GM18499 (cell line): ENCODE results near the gene CORIN.
"Not testable (repeated sequence)": the region's sequence is repeated elsewhere in the genome, so short reads cannot be mapped to it uniquely, and the experiment has no call there.

Experiments used
- ATAC-seq: cut with Tn5 transposase; IDR thresholded peaks from one replicate; pipeline ENCODE4 v1.9.1; 2021; ENCODE audit warnings: moderate number of reproducible peaks; ENCODE audit not compliant: insufficient read depth, unreplicated experiment

Gene CORIN

DNA sequence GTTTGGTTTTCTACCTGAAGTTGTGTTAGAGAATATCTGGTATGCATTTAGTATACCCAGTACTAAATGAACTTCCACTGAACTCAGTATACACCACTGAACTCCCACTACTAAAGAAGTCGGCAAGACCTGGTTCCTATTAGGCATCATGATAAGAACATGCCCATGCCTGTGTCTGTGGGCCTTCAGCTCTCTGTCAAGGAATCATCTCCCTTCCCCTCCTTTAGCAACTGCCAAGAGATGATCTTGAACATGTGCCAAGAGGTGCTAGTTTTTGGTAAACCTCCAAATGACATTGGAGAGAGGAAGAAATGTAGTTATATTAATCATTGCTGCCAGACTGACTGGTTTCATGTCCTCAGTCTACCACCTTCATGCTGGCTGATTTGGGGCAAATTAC, 239.5 kb downstream of the CORIN start:
- no peak for ATAC-seq

DNA sequence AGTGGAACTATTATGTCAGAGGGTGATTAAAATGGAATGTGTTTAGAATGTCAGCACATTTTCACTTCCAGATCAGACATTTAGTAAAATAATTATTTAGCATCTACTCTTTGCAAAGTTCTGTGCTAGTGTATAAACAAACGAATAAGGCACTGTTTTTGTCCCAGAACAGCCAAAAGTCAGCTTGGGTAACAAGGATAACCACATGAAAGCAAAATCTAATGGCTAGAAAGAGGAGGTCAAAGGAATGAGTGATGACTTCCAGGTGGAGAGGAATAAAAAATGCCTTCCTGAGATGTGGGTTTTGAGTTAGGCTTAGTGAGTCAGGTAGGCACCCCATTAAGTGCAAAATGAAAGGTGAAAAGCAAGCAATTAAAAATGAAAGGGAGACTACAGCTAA, 240.2 kb downstream of the CORIN start:
- ATAC-seq: no peak

DNA sequence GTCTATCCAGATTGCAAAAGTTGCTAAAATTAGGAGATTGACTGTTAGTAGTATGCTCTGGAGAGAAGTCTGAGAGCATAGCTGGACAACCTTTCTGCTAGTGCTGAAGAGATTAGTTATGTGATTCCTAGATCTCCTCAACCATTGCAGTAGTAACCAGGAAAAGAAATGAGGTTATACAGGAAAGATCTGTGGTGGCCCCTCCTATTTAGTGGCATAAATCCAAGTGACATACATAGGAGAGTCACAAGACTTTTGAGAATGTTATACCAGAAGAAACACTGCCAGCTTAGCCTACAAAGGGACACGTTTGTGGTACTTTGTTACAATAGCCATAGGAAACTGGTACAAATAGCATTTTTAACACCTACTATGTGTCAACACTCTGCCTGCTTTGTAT, 247.5 kb downstream of the CORIN start:
- ATAC-seq: no peak

DNA sequence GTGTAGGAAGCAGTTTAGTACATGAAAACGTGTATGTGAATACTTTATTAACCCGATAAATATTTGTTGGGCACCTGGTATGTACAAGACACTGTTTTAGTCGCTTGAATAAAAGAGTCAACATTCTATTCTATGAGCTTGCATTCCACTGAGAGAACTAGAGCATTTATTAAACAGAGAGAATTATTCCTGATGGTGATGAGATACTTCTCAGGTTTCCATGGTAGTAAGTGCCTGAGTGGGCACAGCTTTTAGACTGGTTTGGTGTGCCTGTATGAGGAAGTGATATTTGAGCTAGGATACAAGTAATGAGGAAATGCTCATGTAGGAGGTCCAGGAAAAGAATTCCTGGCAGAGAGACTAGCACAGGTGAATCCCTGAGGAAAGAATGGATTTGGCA, 258.6 kb downstream of the CORIN start:
- no peak for ATAC-seq

DNA sequence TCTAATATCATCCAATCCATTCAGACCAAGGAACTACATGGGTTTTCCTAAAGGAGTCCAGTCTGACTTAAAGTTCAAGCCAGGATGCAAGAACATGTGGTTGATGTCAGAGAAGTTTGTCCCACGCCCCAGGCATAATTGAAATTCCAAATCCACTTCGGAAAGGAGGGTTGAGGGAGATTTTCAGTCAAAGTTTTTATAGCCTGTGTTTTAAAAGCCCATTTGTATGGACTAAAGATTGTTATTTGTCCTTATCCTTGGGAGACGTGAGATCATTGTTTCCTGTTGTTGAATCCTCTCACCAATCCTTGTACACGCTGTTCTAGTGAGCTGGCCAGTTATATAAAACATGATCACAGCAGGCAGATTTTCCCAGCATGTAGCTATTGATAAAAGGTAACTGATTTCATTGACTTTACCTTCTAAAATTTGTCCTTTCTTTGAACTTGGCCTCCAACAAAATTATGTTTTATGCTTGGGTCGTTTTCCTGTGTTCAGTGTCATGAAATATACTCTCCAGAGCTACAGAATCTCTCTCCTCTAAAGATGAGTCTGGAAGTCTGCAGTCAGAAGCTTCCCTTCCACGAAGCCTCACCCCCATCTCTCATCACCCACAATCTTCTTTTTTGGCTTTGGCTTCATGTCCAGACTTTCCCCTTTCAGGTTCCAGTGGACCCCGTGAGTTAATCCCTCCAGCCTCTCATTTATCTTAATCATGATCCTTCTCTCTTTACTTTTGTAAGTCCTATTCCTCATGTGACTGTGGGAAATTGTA, 259.9 kb downstream of the CORIN start:
- ATAC-seq: no peak

DNA sequence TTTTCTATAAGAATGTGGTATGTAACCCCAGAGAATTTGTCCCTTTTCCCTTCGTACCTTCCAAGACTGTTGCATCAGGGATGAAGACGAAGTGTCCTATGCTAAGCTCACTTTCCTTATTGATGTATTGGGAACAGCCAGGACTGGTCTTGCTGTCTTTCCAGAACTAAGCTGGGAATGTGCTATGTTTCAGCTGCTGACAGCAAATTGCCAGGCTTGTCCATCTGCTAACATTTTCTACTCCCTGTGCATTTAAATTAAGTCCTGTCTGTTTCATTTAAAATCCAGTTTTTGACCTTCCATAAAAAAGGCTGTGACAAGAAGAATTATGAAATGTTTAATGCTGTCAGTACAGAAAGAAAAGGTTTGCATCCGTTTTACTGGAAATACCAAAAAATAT, 264.9 kb downstream of the CORIN start:
- ATAC-seq: no peak

DNA sequence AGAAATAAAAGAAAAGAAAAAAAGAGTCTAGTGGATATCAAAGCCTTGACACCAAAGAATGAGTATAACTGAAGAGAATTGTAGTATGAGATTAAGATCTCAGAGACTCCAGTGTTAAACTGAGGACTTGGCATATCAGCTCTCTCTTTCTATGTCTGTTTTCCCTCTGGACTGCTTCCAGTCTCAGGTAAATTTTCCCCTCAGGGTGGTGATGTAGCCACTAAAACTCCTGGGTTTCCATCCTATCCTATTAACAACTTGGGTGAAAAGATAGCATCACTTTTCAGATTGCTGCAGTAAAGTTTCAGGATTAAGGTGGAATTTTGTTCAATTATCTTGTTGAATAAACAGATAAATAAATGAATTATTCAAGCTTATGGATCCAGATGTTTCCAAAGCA, 267.1 kb downstream of the CORIN start:
- no peak for ATAC-seq

DNA sequence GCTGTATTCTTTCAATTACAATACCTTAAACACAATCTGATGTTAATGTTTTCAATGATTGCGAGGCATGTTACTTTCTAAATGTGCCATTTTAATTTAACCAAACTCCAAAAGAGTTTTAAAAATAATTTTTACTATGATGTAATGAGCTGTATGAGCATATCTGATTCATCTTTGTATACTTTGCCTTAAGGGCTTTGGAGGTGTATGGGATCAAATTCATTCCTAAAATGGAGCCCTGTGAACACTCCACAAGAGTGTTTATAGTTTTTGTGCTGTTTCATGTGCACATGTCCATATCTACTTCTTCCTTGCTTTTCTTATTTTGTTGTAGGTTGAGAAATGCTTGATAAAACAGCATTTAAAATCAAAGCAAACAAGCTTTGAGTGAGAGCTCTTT, 270.4 kb downstream of the CORIN start:
- ATAC-seq: no peak

DNA sequence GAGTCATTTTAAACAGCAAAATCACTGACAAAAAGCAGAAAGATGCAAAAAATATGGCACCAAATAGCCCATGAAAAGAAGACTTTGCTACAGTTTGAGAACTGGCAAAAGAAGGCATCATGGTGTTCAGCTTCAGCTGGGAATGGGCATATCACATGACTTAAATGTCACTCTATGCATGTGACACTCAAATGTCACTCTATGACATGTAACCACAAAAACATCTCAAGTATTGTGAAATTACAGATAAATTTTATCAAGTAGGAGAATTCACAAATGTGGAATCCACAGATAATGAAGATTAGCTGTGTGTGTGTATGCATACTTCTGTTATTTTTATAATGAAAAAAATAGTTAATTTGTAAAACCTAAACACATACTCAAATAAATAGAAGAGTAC, 270.9 kb downstream of the CORIN start:
- no peak for ATAC-seq

DNA sequence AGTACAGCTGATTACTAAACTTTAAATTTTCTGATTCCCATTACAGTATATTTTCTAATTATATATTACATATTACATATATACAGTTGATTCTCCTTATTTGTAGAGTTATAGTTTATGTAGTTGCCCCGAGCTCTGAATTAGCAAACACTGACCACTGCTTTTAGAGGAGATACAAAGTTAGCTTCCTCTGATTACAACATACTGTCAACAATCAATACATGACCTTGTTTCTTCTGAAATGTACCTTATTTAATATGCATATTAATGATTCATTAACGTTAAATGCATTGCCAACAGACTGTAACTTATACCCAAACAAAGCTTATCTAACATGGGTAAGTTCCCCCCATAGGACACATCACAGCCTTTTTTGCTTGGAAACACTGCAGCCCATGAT, 271.3 kb downstream of the CORIN start:
- ATAC-seq: no peak

DNA sequence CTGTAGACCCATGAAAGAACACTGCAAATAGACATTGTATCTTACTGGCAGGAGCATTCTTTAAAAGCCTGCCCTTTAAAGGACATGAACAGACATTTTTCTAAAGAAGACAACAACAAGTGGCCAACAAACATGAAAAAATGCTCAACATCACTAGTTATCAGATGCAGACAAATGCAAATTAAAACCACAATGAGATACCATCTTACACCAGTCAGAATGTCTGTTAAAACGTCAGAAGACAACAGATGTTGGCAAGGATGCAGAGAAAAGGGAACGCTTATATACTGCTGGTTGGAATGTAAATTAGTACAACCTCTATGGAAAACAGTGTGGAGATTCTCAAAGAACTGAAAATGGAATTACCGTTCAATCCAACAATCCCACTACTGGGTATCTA, 275.6 kb downstream of the CORIN start:
- no peak for ATAC-seq

DNA sequence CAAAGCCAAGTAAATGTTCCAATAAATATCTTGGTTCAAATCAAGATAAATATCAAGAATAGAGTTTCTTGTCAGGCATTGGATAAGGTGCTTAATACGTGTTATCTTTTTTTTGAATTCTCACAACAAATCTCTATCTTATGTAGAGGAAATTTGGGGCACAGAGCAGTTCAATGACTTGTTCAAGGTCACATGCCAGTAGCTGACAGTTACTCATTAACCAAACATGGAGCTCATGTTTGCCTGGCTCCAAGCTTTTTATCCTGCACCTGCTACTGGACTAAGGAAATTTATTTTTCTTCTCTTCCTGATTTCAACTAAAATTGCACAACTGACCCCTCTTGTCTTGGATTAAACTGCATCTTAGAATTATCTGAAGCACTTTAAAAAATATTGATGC, 276.5 kb downstream of the CORIN start:
- ATAC-seq: no peak

DNA sequence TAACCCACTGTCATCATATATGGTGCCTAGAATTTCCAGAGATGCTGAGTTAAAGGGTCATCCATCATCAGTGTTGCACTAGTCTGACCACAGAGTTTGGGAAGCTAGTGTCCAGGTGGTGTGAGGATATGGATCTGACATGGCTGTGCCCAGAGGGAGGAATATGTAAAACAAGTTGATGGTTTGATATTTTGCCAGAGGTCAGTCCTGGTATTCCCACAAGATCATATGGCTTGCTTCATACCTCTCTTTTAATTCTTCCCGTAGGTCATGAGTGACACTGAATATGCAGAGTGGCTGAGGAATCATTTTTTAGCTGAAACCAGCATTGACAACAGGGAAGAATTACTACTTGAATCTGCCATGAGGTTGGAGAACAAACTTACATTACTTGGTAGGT, 277.2 kb downstream of the CORIN start:
- ATAC-seq: no peak

DNA sequence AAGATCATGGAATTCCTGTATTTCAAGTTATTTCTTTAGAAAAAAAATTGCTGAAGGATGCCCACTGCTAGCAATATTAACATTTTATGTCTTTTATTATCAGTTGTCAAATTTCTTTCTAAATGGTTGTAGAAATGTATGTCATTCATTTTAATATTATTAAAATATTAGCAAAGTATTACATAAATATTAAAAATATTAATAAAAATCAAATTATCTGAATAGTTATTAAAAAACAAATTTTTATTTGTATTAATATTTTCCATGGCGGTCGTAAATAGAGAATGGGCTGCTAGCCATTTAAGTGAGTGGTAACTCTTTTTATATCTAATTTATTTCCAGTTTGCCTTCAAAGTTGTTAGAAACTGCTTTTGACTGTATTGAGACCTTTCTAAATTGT, 280.6 kb downstream of the CORIN start:
- no peak for ATAC-seq

DNA sequence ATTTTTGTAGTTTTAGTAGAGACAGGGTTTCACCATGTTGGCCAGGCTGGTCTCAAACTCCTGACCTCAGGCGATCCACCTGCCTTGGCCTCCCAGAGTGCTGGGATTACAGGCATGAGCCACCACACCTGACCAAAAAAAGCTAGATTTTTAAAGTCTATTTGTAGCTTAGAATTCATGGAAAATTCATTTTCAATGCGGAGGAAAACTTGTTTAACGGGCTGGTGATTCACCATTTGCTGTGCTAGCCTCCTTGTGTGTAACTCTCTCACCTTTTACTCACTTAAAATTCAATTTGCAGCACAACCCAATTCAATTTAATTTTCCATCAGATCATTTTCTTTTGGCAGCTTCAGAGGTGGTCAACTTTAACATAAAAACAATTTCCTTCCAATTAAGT, 281.9 kb downstream of the CORIN start:
- ATAC-seq: not testable (repeated sequence)

DNA sequence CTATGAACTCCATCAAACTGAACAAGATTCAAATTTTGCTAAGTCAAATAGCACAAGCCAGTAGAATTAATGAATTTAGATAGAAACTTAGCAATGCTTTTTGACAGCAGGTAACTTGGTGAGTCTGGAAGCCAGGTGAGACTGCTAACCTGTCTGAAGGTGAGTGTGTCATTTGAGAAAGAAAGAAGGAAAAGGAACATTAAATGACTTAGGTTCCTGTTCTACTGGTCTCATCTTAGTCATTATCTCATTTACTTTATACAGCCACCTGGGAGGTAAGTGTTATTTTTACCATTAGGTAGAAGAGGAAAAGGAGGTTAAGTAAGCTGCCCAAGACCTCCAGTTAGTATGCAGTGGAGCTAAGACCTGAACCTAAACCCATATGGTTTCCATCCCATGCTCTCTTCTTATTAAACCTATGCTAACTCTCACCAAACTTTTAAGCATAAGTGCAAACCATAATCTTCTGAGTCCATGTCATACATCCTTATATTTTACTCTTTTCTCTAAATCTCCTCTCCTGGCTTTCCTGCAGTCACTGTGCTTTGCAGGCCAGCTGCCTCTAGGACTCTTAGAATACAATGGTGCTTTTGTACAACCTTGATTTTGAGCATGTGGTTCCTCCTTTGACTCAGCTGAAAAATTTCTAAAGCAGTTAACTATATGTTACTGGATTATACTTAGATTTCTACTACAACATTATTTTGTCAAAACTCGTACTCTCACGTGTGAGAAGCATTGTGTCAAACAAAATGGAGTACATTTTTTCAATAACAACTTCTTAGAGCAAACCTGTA, 284.3 kb downstream of the CORIN start:
- no peak for ATAC-seq

DNA sequence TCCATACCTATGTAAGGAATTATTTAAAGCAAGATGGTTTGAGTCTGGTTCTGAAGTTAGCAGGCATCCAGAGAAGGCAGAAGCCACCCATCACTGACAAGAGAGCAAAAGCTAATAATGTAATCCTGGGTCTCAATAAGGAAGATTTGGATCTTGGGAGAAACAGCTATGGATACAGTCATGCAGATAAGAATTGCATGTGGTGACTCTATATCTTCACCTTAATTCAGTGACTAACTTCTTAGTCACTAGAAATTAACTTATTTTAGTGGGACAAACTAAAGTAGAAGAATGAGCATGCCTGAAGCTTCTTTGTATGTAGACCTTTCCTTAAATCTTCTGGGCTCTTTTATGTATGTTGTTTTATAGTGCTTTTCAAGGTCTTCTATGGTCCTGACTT, 286.2 kb downstream of the CORIN start:
- no peak for ATAC-seq

DNA sequence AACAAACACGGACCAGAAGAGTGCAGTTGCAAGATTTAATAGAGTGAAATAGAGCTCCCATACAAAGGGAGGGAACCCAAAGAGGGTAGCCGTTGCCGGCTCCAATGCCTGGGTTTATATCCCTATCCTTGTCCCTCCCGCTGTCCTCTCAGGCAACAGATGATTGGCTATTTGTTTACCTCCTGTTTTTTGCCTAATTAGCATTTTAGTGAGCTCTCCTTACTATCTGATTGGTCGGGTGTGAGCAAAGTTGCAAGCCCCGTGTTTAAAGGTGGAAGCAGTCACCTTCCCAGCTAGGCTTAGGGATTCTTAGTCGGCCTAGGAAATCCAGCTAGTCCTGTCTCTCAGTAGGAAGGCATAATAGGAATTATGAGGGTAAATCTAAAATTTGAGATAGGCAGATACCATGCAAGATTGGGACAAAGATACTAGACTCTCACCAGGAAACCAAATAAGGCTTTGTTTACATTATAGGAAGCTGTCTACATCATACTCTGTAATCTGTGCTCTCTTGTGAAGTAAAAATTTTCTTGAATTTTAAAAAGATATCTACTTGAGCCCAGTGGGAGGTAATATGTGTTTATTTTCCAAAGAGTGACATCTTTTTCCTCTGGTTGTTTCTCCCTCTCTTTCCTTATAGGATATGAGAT, 286.8 kb downstream of the CORIN start:
- ATAC-seq: no peak

DNA sequence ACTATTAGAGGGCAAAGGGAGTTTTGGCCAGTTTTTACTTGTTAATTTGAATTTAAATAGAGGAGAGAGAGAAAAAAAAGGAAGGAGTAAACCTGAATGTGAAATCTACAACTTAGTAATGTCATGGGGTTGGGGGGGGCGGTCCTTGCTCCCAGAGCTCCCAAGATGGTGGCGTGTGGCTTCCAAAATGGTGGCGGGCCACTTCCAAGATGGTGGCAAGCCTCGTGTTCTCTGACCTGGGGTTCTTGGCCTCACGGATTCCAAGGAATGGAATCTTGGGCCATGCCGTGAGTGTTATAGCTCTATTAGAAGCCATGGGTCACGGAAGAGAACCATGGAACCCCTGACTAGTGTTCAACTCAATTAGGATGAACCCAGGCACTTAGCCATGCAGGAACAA, 287.5 kb downstream of the CORIN start:
- not testable (repeated sequence) for ATAC-seq
